ENCODE measurements around the gene GALR3.

The GALR3 gene

GRCh38 chr22:37803195-37803638 is 20.0 kb upstream of the GALR3 start:
- DNase-seq (ENCODE audit: low spot score), result no peak
- in situ Hi-C loops (cut with MboI; ENCODE audit: low pct_unique_long_range_greater_than_20kb, low sequenced_read_pairs, unreplicated experiment), result no loop called here
- TF ChIP-seq CTCF (IDR thresholded peaks at IDR 0.05; ENCODE audit: extremely low read depth, insufficient read depth, missing control alignments), result no peak

- DNase-seq (ENCODE audit: low spot score), result no peak
- in situ Hi-C loops (cut with MboI; ENCODE audit: low pct_unique_long_range_greater_than_20kb, low sequenced_read_pairs, unreplicated experiment), result no loop called here
- no peak for TF ChIP-seq CTCF (IDR thresholded peaks at IDR 0.05; ENCODE audit: extremely low read depth, insufficient read depth, missing control alignments)
These were observed 19.4 kb upstream of the GALR3 start for GRCh38 chr22:37803639-37804351.

GRCh38 chr22:37804352-37804880 is 18.8 kb upstream of the GALR3 start:
- no peak for DNase-seq (ENCODE audit: low spot score)
- no peak for TF ChIP-seq CTCF (IDR thresholded peaks at IDR 0.05; ENCODE audit: extremely low read depth, insufficient read depth, missing control alignments)
- in situ Hi-C loops (cut with MboI; ENCODE audit: low pct_unique_long_range_greater_than_20kb, low sequenced_read_pairs, unreplicated experiment), result no loop called here

GRCh38 chr22:37804881-37805809 is 18.0 kb upstream of the GALR3 start:
- DNase-seq (ENCODE audit: low spot score), result peak; percentile 71
- in situ Hi-C loops (cut with MboI; ENCODE audit: low pct_unique_long_range_greater_than_20kb, low sequenced_read_pairs, unreplicated experiment), result no loop called here

GRCh38 chr22:37805810-37806277 is 17.3 kb upstream of the GALR3 start:
- no peak for TF ChIP-seq CTCF (IDR thresholded peaks at IDR 0.05; ENCODE audit: extremely low read depth, insufficient read depth, missing control alignments)
- in situ Hi-C loops (cut with MboI; ENCODE audit: low pct_unique_long_range_greater_than_20kb, low sequenced_read_pairs, unreplicated experiment), result no loop called here
- no peak for DNase-seq (ENCODE audit: low spot score)

More at GRCh38 chr22:37804881-37805809, 18.0 kb upstream of the GALR3 start:
- no peak for TF ChIP-seq CTCF (IDR thresholded peaks at IDR 0.05; ENCODE audit: extremely low read depth, insufficient read depth, missing control alignments)
